Esophagus muscularis mucosa (tissue), 3 donors: ENCODE data around the gene CCDC137.

Source experiments
- POLR2A ChIP-seq: fragments of 450-650 bp; IDR thresholded peaks from one replicate; pipeline ENCODE4 v1.6.1; 2017; ENCODE audit warnings: antibody characterized with exemption, moderate library complexity, mild to moderate bottlenecking, low read depth
- POLR2AphosphoS5 ChIP-seq, 2 donors: sonication (generic); formaldehyde crosslinking; IDR thresholded peaks; one replicate each; pipeline ENCODE4 v1.6.1; 2017; ENCODE audit warnings: antibody characterized with exemption in 2 of 2
- TF ChIP-seq, protein P1 (sequence below), 3 experiments: fragments of 200-600 bp in 2 of 3; fragments of 450-650 bp in 1 of 3; sonication (generic) in 2 of 3; IDR thresholded peaks; one replicate each; pipeline ENCODE4 v1.5.1; 2017 to 2019; ENCODE audit warnings: antibody characterized with exemption in 3 of 3, mild to moderate bottlenecking in 2 of 3, moderate library complexity in 1 of 3

GRCh38 chr17:81715872-81716673, 49.5 kb downstream of the CCDC137 start:
- TF ChIP-seq POLR2A (no peak), POLR2AphosphoS5 (IDR thresholded peaks at IDR 0.05) (no peak)
- TF ChIP-seq, protein P1, sequence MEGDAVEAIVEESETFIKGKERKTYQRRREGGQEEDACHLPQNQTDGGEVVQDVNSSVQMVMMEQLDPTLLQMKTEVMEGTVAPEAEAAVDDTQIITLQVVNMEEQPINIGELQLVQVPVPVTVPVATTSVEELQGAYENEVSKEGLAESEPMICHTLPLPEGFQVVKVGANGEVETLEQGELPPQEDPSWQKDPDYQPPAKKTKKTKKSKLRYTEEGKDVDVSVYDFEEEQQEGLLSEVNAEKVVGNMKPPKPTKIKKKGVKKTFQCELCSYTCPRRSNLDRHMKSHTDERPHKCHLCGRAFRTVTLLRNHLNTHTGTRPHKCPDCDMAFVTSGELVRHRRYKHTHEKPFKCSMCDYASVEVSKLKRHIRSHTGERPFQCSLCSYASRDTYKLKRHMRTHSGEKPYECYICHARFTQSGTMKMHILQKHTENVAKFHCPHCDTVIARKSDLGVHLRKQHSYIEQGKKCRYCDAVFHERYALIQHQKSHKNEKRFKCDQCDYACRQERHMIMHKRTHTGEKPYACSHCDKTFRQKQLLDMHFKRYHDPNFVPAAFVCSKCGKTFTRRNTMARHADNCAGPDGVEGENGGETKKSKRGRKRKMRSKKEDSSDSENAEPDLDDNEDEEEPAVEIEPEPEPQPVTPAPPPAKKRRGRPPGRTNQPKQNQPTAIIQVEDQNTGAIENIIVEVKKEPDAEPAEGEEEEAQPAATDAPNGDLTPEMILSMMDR (IDR thresholded peaks at IDR 0.05) = no peak
